CD4-positive, alpha-beta memory T cell (primary cell): ENCODE measurements around the gene CEP63. TPM values are rescaled to one million over a fixed set of nuclear protein-coding genes. Genes with fewer than 3 reads are reported as not detected.
"Not testable (repeated sequence)": the region's sequence is repeated elsewhere in the genome, so short reads cannot be mapped to it uniquely, and the experiment has no call there.

Experiments
- CTCF ChIA-PET: fragments of 350-600 bp; sonication (Branson Sonifier 250); formaldehyde crosslinking; loops from one replicate; lab custom pipeline; 2021; ENCODE audit warnings: inconsistent platforms; ENCODE audit not compliant: partially characterized antibody; lab: Charles Lee
- POLR2A ChIA-PET: fragments of 350-600 bp; sonication (Branson Sonifier 250); formaldehyde crosslinking; loops from one replicate; lab custom pipeline; 2021; ENCODE audit not compliant: partially characterized antibody; lab: Charles Lee
- DNase-seq, 5 donors: peaks; one replicate each; pipeline versions ENCODE4 v3.0.0 to v3.0.0-alpha.2; 2020 to 2022; ENCODE audit warnings: mixed read lengths in 1 of 5
- H3K27ac ChIP-seq: one replicate; pipeline ENCODE4 v1.7.0; 2013; ENCODE audit warnings: low read depth, low read length
- H3K27me3 ChIP-seq: 2 replicates; pipeline ENCODE4 v1.7.0; 2013; ENCODE audit warnings: mild to moderate bottlenecking, low read length, moderate library complexity; ENCODE audit not compliant: insufficient read depth
- H3K36me3 ChIP-seq: 2 replicates; pipeline ENCODE4 v1.7.0; 2013; ENCODE audit warnings: mild to moderate bottlenecking, low read length, moderate library complexity; ENCODE audit not compliant: insufficient read depth
- H3K4me1 ChIP-seq: 2 replicates; pipeline ENCODE4 v1.7.0; 2013; ENCODE audit warnings: mild to moderate bottlenecking, low read length, moderate library complexity; ENCODE audit not compliant: insufficient read depth
- H3K4me3 ChIP-seq, 2 donors: one replicate each; pipeline ENCODE4 v1.7.0; 2013; ENCODE audit warnings: low read length in 2 of 2, mild to moderate bottlenecking in 1 of 2
- H3K9me3 ChIP-seq, 2 donors: one replicate each; pipeline ENCODE4 v1.7.0; 2013; ENCODE audit warnings: low read length in 2 of 2, control low read depth in 1 of 2; ENCODE audit not compliant: control insufficient read depth in 1 of 2
- H3K27ac Mint-ChIP-seq, 7 donors: one replicate each; pipeline ENCODE4 v1.8.0; 2020 to 2021; ENCODE audit warnings: mixed read lengths in 7 of 7, mild to moderate bottlenecking in 6 of 7, inconsistent platforms in 3 of 7, moderate library complexity in 3 of 7
- H3K27me3 Mint-ChIP-seq, 2 donors: one replicate each; pipeline ENCODE4 v1.8.0; 2020 to 2021; ENCODE audit warnings: mixed read lengths in 2 of 2
- H3K36me3 Mint-ChIP-seq, 2 donors: one replicate each; pipeline ENCODE4 v1.8.0; 2020 to 2021; ENCODE audit warnings: mixed read lengths in 2 of 2, inconsistent platforms in 1 of 2, mild to moderate bottlenecking in 1 of 2
- H3K4me1 Mint-ChIP-seq, 4 donors: one replicate each; pipeline ENCODE4 v1.8.0; 2020 to 2021; ENCODE audit warnings: mixed read lengths in 4 of 4, mild to moderate bottlenecking in 1 of 4
- H3K4me3 Mint-ChIP-seq, 8 donors: one replicate each; pipeline ENCODE4 v1.8.0; 2020 to 2021; ENCODE audit warnings: mixed read lengths in 8 of 8, mild to moderate bottlenecking in 7 of 8, moderate library complexity in 6 of 8, inconsistent platforms in 3 of 8
- H3K9me3 Mint-ChIP-seq, 8 donors: one replicate each; pipeline ENCODE4 v1.8.0; 2020 to 2021; ENCODE audit warnings: mixed read lengths in 8 of 8, mild to moderate bottlenecking in 5 of 8, inconsistent platforms in 3 of 8, moderate library complexity in 1 of 8
- intact Hi-C: fragments of 100-400 bp; cut with micrococcal nuclease; formaldehyde crosslinking; loops from one replicate; pipeline ENCODE4 v1.15.1; 2023
- polyA plus RNA-seq, 2 donors: library from polyadenylated mRNA; unstranded; fragments of 300-500 nt; fragmentation: Illumina TruSeq; gene quantifications; one replicate each; pipeline ENCODE4 v1.2.3, GENCODE V29; 2021
- total RNA-seq, 2 experiments: library from RNA; stranded (reverse); gene quantifications; one replicate each; pipeline ENCODE4 v1.2.3, GENCODE V29; 2021

CEP63 gene
- total and polyA plus RNA-seq, 4 experiments from 2014 or later: 12.8 to 40.1 (median 25.6) TPM

DNA sequence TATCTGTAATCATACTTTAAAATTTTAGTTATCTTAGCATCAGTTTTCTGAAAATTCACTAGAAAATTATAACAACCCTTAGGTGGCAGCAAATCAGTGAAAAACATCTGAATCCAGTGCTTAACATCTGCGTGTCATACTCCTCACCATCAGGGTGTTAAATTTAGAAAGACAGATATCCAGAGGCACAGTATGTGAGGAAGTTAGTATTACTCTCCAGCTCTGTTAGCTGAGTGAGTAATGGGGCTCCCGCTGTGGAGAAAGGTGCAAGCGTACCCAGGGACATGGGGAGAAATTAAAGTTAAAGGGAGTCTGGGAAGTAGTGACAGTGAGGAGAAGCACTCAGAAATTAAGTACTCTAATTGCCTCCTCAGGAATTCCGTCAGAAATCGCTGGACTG is 50.9 kb downstream of the CEP63 start:
- CTCF ChIA-PET: no interaction called here
- peaks cover 38 to 43% of the 10 kb centered on the region in 2 donors for H3K36me3 Mint-ChIP-seq
- H3K27me3 ChIP-seq: no peaks in the 10 kb centered on the region
- no peak for DNase-seq
- no peak overlapping the region for H3K4me3 ChIP-seq
- intact Hi-C loops: no loop called here
- H3K27ac Mint-ChIP-seq: no peak overlapping the region
- no peak overlapping the region for H3K27ac ChIP-seq
- POLR2A ChIA-PET: no interaction called here
- H3K4me1 Mint-ChIP-seq: no peaks in the 10 kb centered on the region
- H3K4me1 ChIP-seq: no peaks in the 10 kb centered on the region
- H3K9me3 ChIP-seq: no peaks in the 10 kb centered on the region
- H3K9me3 Mint-ChIP-seq: no peaks in the 10 kb centered on the region
- H3K4me3 Mint-ChIP-seq: no peak overlapping the region
- peaks cover 11% of the 10 kb centered on the region for H3K36me3 ChIP-seq
- no peaks in the 10 kb centered on the region for H3K27me3 Mint-ChIP-seq

GRCh38 chr3:134542287-134542958 is 56.6 kb downstream of the CEP63 start:
- Histone ChIP-seq H3K4me3 (no peak overlapping the region), H3K27me3 (no peaks in the 10 kb centered on the region), H3K27ac (no peak overlapping the region), H3K4me1 (no peaks in the 10 kb centered on the region), H3K9me3 (no peaks in the 10 kb centered on the region), H3K36me3 (peaks cover 9% of the 10 kb centered on the region)
- intact Hi-C loops: no loop called here
- Mint-ChIP-seq H3K4me1 (peaks cover 0 to 3% (median 0%) of the 10 kb centered on the region in 4 donors), H3K27ac (peak overlapping the region in 2 of 7 donors; percentile 29 to 33), H3K9me3 (no peaks in the 10 kb centered on the region), H3K36me3 (peaks cover 39 to 45% of the 10 kb centered on the region in 2 donors), H3K27me3 (no peaks in the 10 kb centered on the region), H3K4me3 (no peak overlapping the region)
- no peak for DNase-seq
- CTCF ChIA-PET: interaction anchor here (1.5 kb wide), 1 partner anchor 11 kb away, joined by 6 read pairs; no protein-coding TSS in a partner anchor
- POLR2A ChIA-PET: no interaction called here

DNA sequence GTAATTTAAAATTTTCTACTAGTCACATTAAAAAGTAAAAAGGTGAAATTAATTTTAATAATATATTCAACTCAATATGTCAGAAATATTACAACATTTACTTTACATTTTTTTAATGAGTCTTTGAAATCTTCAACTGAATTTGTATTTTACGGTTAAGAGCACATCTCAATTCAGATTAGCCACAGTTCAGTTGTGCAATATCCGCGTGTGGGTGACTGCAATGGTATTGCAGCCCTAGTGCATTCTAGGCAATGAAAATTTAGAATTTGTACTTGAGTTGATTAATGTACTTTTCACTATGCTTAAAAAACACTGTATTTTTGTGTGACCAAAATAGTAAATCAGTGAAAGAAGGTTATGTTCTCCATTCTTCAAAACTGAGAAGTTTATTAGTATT is 57.3 kb downstream of the CEP63 start:
- Mint-ChIP-seq H3K4me1 (peaks cover 0 to 3% (median 0%) of the 10 kb centered on the region in 4 donors), H3K4me3 (no peak overlapping the region), H3K27me3 (no peaks in the 10 kb centered on the region), H3K9me3 (no peaks in the 10 kb centered on the region), H3K36me3 (peaks cover 38 to 44% of the 10 kb centered on the region in 2 donors), H3K27ac (no peak overlapping the region)
- intact Hi-C loops: no loop called here
- ChIA-PET POLR2A (no interaction called here), CTCF (interaction anchor here (1.5 kb wide), 1 partner anchor 11 kb away, joined by 6 read pairs; no protein-coding TSS in a partner anchor)
- H3K27me3 ChIP-seq: no peaks in the 10 kb centered on the region
- H3K27ac ChIP-seq: no peak overlapping the region
- H3K4me3 ChIP-seq: no peak overlapping the region
- DNase-seq: no peak
- H3K36me3 ChIP-seq: peaks cover 8% of the 10 kb centered on the region
- no peaks in the 10 kb centered on the region for H3K9me3 ChIP-seq
- H3K4me1 ChIP-seq: no peaks in the 10 kb centered on the region

GRCh38 chr3:134544316-134544715 is 58.5 kb downstream of the CEP63 start:
- no peak overlapping the region for H3K27ac ChIP-seq
- H3K4me3 Mint-ChIP-seq: no peak overlapping the region
- H3K36me3 ChIP-seq: peaks cover 20% of the 10 kb centered on the region
- no peaks in the 10 kb centered on the region for H3K9me3 Mint-ChIP-seq
- no peak for DNase-seq
- ChIA-PET CTCF (no interaction called here), POLR2A (no interaction called here)
- H3K27me3 ChIP-seq: no peaks in the 10 kb centered on the region
- no peak overlapping the region for H3K27ac Mint-ChIP-seq
- no peak overlapping the region for H3K4me3 ChIP-seq
- intact Hi-C loops: no loop called here
- no peaks in the 10 kb centered on the region for H3K4me1 ChIP-seq
- H3K4me1 Mint-ChIP-seq: peaks cover 0 to 3% (median 0%) of the 10 kb centered on the region in 4 donors
- no peaks in the 10 kb centered on the region for H3K27me3 Mint-ChIP-seq
- H3K36me3 Mint-ChIP-seq: peaks cover 42 to 47% of the 10 kb centered on the region in 2 donors
- no peaks in the 10 kb centered on the region for H3K9me3 ChIP-seq

- peaks cover 24% of the 10 kb centered on the region for H3K36me3 ChIP-seq
- H3K27me3 ChIP-seq, H3K4me3 Mint-ChIP-seq, POLR2A ChIA-PET, H3K4me1 Mint-ChIP-seq, H3K27ac Mint-ChIP-seq, CTCF ChIA-PET, H3K9me3 ChIP-seq, H3K4me1 ChIP-seq, H3K9me3 Mint-ChIP-seq, intact Hi-C loops, H3K27me3 Mint-ChIP-seq, H3K4me3 ChIP-seq, H3K27ac ChIP-seq, DNase-seq: not testable (repeated sequence)
- H3K36me3 Mint-ChIP-seq: peaks cover 45 to 51% of the 10 kb centered on the region in 2 donors
Observed at GRCh38 chr3:134544783-134545182, 58.9 kb downstream of the CEP63 start.

DNA sequence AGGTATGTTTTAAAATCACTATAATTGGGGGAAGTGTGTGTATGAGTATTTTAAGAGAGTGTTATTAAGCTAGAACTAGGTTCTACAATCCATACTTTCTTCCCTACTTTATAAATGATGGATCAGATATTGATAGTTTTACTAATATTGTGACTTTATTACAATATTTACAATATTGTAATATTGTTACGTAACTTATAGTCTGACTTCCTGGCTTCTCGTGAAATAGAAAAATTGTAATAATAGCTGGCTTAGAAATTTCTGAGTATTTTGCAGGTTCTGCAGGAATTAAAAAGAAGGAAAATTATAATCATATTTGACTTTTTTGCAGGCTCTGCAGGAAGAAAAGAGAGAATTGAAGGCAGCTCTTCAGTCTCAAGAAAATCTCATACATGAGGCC is 60.0 kb downstream of the CEP63 start:
- peaks cover 52 to 55% of the 10 kb centered on the region in 2 donors for H3K36me3 Mint-ChIP-seq
- intact Hi-C loops: no loop called here
- ChIA-PET CTCF (no interaction called here), POLR2A (no interaction called here)
- H3K27ac Mint-ChIP-seq: no peak overlapping the region
- peaks cover 0 to 3% (median 0%) of the 10 kb centered on the region in 4 donors for H3K4me1 Mint-ChIP-seq
- H3K27me3 ChIP-seq: no peaks in the 10 kb centered on the region
- H3K4me3 Mint-ChIP-seq: no peak overlapping the region
- H3K36me3 ChIP-seq: peaks cover 34% of the 10 kb centered on the region
- no peaks in the 10 kb centered on the region for H3K9me3 ChIP-seq
- no peaks in the 10 kb centered on the region for H3K27me3 Mint-ChIP-seq
- no peak overlapping the region for H3K4me3 ChIP-seq
- H3K27ac ChIP-seq: no peak overlapping the region
- no peak for DNase-seq
- H3K9me3 Mint-ChIP-seq: no peaks in the 10 kb centered on the region
- no peaks in the 10 kb centered on the region for H3K4me1 ChIP-seq

- CTCF ChIA-PET: no interaction called here
- H3K4me3 ChIP-seq: no peak overlapping the region
- H3K4me1 ChIP-seq: no peaks in the 10 kb centered on the region
- intact Hi-C loops: no loop called here
- peaks cover 39% of the 10 kb centered on the region for H3K36me3 ChIP-seq
- Mint-ChIP-seq H3K9me3 (peaks cover 0 to 1% (median 0%) of the 10 kb centered on the region in 8 donors), H3K36me3 (peaks cover 52 to 57% of the 10 kb centered on the region in 2 donors), H3K27me3 (no peaks in the 10 kb centered on the region), H3K4me3 (no peak overlapping the region), H3K4me1 (no peaks in the 10 kb centered on the region), H3K27ac (no peak overlapping the region)
- H3K9me3 ChIP-seq: no peaks in the 10 kb centered on the region
- H3K27me3 ChIP-seq: no peaks in the 10 kb centered on the region
- no peak overlapping the region for H3K27ac ChIP-seq
- DNase-seq: no peak
- POLR2A ChIA-PET: no interaction called here
Observed at GRCh38 chr3:134552784-134553183, 66.9 kb downstream of the CEP63 start.
